Left hindlimb (tissue), 1 donor: ENCODE results near the gene TGM1.

Experiments used
- DNase-seq: peaks from one replicate; pipeline ENCODE4 v3.0.0-alpha.2; 2018

The TGM1 gene

DNA sequence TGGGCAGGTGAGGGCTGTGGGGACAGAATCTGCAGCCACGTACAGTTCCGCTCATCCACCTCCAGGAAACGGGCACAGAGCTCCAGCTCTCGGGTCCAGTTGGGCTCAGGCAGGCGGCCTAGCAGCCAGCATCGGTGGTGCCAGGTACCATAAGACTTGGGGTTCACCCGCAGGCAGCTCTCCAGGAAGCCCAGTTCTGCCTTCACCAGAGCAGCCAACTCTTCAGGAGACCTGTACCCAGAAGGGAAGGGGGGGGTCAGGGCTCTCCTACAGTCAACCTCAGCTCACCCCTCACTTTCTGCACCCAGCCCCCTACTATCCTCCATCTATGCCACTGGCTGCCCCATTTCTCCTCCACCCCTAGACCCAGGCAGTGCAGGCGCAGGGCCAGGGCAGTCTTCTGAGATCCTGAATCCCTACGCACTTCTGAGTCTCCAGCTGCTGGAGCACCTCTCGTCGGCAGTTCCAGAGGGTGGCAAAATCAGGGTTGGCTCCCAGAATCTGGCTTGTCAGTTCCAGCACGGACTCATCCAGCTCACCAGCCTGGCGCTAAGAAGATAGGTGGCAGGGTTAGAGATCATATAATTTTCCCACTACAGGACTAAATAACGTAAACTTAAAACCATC, 7.0 kb upstream of the TGM1 start:
- DNase-seq: no peak

DNA sequence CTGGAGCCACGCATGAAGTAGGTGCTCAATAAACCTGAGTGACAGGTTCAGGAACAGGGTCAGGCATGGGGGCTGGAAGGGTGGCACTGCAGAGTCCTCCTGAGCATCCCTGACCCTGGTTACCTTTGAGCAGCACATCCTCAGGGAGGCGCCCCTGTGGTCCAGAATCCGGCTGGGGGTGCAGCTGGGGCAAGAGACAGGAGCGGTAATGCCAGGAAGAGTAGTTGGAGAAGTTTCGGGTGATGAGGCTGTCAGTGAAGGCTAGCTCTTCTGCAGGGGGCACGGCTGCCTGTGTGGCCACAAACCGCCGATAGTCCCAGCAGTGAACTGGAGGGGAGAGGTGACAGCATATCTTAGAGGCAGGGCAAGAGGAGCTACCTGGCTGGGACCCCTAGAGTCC, 6.4 kb upstream of the TGM1 start:
- DNase-seq: no peak

DNA sequence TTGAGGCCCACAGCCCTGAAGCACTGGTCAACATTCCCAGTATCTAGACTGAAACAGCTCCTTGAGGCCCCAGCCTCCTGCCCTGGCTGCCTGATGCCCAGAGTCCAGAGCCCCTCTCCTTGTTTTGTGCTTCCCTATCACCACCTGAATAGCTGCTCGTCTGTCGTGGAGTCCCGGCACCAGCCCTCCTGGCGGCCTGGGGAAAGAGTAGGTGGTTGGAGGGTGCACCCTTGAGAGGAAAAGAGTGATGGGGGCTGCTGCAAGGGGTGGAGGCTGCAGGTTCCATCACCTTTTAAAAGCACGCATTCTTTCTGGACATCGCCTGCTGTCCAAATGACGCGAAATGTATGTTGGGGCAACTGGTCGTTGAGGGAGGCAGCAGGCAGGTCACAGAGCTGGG, 5.2 kb upstream of the TGM1 start:
- no peak for DNase-seq

DNA sequence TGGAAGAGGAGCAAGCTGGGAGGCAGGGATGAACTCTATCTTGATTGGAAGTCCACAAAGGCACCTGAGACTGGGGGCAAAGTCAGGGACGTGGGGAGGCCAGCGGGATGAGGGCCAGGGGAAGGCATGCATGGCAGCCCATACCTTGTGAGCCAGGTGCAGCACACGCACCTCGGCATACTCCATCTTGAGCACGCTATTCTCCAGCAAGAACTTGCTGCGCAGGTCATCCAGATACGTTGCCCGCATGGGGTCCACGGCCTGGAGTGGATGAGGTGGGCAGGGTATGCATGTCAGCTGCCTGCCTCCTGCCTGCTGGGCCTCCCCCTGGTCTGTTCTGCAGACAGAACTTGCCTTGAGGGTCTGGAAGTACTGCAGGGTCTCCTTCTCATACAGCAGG, 4.5 kb upstream of the TGM1 start:
- DNase-seq: no peak

DNA sequence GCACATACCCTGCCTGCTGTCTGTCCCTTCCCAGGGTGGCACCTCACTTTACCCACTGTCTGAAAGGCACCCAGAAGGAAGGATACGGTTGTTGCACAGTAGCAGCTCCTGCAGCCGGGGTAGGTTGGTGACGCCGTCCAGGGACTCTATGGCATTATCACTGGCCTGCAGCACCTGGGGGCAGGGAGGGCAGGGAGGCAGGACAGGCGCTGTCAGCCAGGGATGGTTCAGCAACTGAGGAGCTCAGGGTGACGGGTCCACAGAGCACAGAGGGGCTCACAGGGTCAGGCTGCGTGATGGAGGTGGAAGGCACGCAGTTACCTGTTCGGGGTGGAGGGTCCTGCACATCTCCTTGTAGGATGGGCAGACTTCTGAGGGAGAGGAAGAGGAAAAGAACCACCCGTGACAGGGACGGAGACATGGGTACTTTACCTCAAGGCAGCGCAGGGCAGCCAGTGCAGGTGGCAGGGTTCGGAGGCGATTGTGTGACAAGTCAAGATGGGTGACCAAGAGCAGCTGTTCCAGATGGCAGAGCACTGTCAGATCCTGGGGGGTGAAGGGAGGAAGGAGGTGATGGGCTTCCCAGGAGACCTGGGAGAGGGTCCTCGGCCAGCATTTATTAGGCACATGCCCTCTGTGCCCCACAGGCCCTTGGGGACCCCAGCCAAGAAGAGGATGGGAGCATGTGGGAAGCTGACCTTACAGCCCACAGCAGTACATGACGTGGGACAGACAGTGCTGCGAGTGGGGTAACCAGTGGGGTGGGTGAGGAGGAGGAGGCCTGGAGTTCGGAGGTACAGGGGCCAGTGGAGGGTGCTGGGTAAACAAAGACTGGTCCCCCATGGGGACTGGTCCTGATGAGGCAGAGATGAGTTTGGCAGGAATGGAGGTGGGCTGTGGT, 3.6 kb upstream of the TGM1 start:
- DNase-seq: no peak

DNA sequence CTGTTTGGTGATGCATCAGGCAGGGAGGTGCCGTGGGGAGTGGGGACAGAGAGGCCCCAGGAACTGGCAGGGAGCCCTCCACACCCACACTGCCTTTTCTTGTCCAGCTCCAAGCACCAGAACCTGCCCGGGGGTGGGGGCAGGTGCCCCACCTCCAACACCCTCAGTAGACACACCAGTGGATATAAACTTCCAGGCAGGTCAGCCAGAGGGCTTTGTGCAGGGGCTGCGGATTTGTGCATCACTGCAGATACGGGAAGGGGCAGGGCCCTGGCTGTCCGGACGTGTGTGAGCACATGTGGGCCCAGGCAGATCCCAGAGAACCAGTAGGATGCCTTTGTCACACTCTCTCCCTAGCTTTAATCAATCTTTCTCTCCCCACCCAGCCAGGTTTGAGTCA, 1.3 kb upstream of the TGM1 start:
- no peak for DNase-seq

DNA sequence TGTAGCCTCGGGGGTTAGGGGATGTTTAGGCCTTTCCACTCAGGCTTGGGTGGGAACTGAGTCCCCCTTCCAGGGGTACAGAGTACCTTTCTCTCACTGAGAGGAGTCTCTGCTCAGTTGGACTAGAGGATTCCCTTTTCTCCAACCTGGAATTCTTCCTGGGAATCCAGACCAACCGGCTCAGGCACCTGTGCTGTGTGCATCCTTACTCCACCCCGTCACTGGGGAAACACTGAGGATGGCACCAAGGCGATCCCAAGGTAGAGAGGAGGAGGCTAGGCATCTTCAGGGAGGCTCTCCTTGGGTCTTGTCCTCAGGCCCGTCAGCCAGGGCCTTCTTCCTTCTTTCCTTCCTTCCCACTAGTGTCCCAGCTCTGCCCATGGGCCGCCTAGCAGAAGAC, 871 bp upstream of the TGM1 start:
- DNase-seq: no peak

DNA sequence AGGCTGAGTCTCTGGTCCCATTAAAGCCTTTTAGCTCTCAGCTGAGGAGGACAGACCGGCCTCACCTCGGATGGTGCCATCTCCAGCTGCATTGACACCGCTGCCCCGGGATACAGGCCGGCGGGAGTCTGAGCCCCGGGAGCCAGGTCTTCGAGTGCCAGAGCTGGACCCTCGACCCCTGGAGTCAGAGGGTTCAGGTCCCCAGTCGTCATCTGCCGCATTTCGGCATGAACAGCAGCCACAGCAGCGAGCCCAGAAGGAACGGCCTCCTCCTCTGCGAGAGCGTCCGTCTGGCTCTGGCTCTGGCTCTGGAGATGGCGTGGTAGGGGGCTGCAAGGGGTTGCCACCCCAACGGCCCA, 1.0 kb downstream of the TGM1 start:
- DNase-seq: no peak

DNA sequence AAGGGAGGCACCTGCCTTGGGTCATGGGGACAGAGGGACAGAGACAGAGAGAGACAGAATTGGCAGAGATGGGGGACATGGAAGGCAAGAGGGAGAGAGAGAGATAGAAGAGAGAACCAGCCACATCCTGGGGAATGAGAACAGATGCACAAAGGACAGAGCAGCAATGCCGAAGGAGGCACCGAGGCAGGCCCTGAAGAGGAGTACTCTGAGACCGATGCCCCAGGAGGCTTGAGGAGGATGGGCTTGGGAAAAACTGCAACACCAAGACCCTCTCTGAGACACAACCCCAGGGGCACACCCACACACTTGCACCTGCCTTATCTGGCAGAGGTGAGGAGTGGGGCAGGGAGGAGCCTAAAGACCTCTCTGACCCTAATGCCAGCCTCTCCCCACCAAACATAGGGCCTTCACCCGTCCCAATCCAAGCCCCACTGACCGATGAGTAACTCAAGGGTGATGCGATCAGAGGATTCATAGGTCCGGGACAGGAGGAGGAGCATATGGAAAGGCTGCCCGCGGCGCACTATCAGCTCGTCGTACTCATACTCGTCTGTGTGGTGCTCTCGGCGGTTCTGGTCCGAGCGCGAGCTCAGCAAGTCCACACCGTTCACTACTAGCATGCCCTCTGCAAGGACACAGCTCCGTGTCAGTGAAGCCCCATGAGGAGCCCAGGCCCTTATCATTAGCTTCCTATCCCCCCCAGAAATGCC, 1.6 kb downstream of the TGM1 start:
- DNase-seq: no peak

DNA sequence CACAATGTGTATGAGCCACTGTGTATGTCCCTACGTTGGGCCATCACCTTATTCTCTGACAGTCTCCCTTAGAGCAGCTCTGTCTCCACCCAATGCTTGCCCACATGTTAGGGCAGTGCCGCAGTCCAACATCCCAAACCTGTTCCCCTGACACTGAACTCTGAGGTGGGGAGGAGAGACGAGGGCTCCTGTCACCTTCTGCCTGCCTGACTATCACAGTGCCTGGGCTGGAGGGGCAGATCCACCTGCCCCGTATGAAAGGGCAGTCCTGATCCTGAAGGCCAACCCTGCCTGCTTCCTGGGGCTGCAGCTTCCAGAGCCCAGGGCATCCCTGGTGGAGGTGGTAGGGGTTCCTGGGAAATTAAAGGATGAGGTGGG, 2.2 kb downstream of the TGM1 start:
- no peak for DNase-seq

DNA sequence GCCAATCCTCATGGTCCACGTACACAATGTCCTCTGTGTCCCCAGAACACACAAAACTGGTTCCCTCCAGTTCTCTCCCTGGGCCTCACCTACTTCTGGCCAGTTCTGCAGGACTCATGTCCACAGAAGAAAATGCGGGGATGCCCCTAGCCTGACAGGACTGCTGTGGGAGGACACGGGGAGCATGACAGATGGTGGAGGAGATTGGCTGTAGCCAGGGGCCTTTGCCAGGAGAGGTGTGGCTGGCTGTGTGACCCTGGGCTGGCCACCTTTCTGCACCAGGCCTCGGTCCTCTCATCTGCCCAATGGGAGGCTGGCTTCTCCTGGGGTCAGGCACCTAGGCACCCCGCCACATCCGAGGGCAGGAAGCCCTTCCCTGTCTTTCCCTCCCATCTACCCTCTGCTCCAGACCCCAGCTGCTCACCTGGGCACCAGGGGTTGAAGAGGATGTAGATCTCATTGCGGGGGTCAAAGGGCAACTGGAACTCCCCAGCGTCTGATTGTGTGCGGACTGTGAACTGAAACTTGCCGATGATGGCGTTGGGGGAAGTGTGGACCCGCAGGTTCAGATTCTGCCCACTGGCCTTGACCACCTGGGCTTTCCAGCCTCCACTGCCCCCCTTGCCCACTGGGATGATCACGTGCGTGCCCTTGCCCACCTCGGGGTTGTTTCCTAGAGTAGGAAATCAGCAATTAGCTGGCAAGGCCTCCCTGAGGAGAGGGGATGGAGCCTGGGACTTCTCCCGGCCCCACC, 2.8 kb downstream of the TGM1 start:
- DNase-seq: no peak

DNA sequence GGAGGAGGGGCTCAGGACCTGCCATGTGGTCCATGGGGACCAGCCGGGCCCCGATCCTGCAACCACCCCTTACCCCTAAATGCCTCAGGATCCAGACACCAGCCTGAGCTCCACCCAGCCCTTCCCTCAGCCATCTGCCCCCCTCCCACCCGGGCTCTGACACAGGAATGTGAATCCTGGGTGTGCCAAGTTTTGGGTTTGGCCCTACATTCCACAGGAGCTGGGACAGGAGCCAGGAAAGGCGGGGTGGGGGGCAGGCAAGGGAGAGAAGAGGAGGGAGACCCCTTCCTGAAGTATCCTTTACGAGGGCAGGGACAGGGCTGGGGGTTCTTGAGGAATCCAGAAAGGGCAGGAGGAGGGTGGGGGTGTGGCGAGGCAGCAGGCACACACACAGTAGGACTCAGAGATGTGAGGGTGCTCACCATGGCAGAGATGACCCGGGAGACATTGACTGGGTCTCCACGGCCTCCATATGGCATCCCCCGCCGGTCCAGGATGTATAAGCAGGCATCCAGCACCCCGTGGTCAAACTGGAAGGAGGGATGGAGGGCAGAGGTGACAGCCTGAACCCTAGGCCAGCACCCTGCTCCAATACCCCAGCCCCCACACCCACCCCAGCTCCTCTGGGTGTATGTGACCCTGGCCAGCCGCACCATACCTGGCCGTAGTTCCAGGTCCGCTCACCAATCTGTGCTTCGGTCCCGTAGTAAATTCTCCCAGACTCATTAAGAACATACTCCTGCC, 3.5 kb downstream of the TGM1 start:
- DNase-seq: peak; percentile 78

DNA sequence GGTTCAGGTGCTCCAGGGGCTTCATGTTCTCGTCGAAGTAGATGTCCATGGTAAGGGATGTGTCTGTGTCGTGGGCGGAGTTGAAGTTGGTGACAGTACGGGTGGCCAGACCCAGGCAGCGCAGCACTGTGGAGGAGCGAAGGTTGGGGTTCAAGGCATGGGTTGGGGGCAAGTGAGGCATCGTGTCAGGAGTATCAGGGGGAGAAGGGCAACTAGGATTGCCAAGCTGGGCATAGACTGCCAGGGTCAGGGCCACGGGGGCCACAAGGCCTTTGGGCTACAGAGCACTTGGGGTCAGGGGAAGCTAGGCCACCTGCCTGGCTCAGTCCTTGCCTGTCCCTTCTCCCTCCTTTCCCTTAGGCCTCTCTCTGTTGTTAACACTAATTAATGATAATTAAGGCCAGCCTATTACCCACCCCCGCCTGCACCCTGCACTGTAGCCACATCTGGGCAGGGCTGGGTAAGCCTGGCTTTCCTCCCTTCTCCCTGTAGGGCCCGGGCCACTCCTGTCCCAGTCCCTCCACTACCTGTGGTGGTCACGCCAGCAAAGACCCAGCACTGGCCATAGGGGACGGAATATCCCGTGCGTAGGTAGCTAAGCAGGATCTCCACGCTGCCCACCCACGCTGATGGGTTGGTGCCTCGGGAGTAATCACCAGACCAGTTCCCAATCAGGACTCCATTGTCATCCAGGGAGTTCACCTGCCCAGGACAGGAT, 4.3 kb downstream of the TGM1 start:
- DNase-seq: no peak

DNA sequence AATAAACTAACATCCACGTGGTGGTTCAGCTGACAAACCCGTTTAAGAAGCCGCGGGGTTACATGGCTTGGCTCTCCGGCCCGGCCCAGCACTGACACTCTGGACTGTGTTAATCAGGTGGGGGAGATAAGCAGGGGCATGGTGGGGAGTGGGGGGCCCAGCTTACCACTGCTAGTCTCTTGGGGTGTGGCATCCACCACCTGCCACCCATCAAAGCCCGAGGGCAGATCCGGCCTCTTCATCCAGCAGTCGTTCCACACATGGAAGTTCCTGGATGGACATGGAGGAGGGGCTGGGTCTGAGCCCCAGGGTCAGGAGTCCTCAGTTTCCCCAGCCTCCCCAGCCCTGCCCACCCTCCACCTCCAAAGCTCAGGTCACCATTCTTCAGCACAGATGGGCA, 4.9 kb downstream of the TGM1 start:
- DNase-seq: no peak

DNA sequence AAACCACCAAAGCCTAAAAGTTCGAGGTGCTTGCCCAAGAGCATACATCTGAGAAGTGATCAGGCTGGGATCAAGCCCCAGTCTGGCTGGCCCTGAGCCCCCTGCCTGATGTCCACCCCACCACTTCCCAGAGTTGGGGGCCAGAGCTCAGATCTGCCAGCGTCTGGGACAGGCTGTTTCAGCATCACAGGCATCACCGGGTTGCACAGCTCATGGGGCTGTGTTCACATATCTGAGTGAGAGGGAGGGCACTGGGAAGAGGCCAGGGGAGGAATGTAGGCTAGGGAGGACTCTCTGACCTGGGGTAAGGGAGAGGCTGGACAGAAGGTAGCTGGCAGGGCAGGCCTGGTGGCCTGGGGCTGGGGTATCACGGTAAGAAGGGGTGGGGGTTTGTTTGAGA, 6.0 kb downstream of the TGM1 start:
- DNase-seq: no peak

DNA sequence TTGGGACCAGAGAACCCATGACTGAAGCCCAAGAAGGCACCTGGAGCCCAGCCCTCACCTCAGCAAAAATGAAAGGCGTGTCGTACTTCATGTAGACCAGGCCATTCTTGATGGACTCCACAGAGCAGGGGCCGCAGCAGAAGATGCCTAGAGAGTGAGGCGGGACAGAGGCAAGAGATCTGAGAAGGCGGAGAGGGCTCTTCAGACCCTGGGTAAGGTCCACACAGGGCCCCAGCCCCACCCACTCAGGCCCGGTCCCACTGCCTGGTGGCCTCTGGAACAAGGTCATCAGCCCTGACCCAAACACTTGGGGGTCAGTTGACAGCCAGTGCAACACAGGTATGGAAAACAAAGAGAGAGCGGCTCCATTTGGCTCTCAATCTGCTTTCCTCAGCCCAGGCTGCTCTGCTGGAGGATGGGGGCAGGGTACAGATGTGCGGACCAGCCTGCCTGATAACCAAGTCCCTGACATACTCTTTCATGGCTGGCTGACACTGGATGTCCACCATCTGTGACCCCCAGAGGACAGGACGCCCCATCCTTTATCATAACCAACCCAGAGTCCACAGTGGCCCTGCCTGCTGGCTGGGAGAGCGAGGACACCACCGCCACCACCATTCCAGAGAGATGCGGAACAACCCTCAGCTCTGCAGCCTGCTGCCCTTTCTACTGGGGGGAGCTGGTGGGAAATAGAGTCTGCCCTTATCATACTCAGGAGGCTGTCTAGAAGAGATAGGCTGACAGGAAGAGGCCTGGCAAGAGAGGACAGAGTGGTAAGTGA, 6.9 kb downstream of the TGM1 start:
- no peak for DNase-seq

DNA sequence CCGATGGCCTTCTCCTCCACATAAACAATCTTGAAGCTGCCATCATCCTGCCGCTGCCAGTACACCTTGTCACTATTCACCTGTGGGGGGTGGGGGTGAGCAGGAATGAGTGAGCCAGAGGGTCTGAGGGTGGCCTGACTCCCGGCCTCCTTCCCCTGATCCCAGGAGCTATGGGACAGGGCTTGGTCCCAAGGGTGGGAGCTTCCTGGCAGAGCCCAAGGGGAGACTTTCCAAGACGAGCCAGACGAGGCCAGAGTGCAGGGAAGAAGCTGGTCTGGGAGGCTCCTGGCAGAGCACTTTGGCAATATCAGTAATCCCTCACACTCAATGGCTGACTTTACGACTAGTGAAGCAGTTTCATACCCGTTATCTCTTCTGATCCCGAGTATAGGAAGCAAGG, 7.5 kb downstream of the TGM1 start:
- DNase-seq: no peak

DNA sequence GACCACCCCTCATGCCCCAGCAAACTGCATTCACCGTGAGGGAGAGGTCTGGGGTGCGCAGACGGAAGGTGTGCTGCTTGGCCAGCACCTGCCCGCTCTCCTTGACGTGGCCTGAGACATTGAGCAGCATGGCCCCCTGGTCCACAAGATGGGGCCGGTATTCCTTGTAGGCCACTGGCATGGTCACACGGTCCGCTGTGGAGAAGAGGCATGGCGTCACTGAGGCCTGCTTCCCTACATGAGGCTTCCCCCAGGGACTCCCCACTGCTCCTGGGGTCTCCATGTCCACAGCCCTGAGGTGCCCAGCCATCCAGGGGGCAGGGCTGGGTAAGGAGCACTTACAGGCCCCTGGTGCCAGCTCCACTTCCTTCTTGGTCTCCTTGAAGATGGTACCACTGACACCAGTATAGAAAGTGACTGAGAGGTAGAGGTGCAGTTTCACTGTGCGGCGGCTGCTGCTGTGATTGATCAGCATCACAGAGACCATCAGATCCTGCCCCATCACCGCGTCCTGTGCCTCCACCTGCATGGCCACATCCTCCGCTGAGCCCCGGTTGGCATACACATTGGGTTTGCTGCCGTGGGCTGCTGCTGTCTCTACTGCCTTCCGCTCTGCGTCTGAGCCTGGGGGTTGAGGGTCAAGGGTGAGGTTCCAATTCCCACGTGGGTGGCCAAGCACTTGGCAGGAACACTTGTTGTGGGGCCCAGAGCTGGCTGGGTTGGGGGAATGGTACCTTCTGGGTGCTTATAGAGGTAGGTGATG, 8.2 kb downstream of the TGM1 start:
- DNase-seq: no peak

DNA sequence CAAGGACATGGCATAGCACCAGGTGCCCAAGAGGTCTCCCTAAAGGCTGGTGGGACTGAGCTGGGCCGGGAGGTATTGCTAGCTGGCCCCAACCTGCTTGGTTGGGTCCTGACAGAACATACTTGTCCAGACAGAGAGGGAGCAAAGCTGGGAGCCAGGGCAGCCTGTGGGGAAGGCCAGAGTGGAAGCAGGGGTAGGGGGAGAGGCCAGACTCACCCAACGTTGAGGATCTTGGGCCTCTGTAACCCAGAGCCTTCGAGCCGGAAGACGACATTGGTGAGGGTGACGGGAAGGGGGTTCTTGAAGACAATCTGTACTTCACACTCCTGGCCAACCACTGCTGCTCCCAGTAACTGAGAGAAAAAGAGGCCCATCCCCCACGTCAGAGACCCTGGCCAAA, 9.0 kb downstream of the TGM1 start:
- no peak for DNase-seq
